ENCODE results near the gene IFI27L1. TPM values are rescaled to one million over a fixed set of nuclear protein-coding genes. Genes with fewer than 3 reads are reported as not detected.

Gene IFI27L1
- total RNA-seq (2022; extraction: Qiagen RNA extraction; ENCODE audit: low read depth), result 18.3 to 22.4 TPM (median 20.2 TPM) in 5 replicates

GRCh38 chr14:94080621-94081385, at the start of gene IFI27L1, which contains the start of gene DDX24:
TSS of gene IFI27L1 (plus strand) at chr14:94081310. CDS start at chr14:94096938, 15,628 bp downstream.
TSS of gene DDX24 (minus strand) at chr14:94081202. CDS start at chr14:94079742, 1,460 bp downstream.

GRCh38 chr14:94110552-94111181, 29.6 kb downstream of the IFI27L1 start, which contains the start of gene IFI27:
TSS of gene IFI27 (plus strand) at chr14:94110736.

GRCh38 chr14:94129111-94129757, 48.1 kb downstream of the IFI27L1 start, which contains the start of gene IFI27L2:
TSS of gene IFI27L2 (minus strand) at chr14:94129604. CDS start at chr14:94129564, 40 bp downstream.

Other genes with a start within 250 kb of the IFI27L1 start
- gene FAM181A, start 154.0 kb upstream of the IFI27L1 start, total RNA-seq (2022; extraction: Qiagen RNA extraction; ENCODE audit: low read depth), result not detected in 5 replicates
- gene ASB2, start 104.7 kb upstream of the IFI27L1 start, total RNA-seq (2022; extraction: Qiagen RNA extraction; ENCODE audit: low read depth), result 0.65 to 1.7 TPM (median 0.75 TPM) in 5 replicates
- not detected in 5 replicates for gene CCDC197, start 84.0 kb upstream of the IFI27L1 start, total RNA-seq (2022; extraction: Qiagen RNA extraction; ENCODE audit: low read depth)
- gene OTUB2, start 55.0 kb upstream of the IFI27L1 start, total RNA-seq (2022; extraction: Qiagen RNA extraction; ENCODE audit: low read depth), result 3.5 to 4.9 TPM (median 3.7 TPM) in 5 replicates
- gene DDX24, start 108 bp upstream of the IFI27L1 start, total RNA-seq (2022; extraction: Qiagen RNA extraction; ENCODE audit: low read depth), result 155 to 183 TPM (median 177 TPM) in 5 replicates
- gene IFI27, start 29.4 kb downstream of the IFI27L1 start, total RNA-seq (2022; extraction: Qiagen RNA extraction; ENCODE audit: low read depth), result 0.47 to 2.4 TPM (median 1.8 TPM) in 5 replicates
- 53.9 to 68.4 TPM (median 56.1 TPM) in 5 replicates for gene IFI27L2, start 48.3 kb downstream of the IFI27L1 start, total RNA-seq (2022; extraction: Qiagen RNA extraction; ENCODE audit: low read depth)
- gene PPP4R4, start 93.0 kb downstream of the IFI27L1 start, total RNA-seq (2022; extraction: Qiagen RNA extraction; ENCODE audit: low read depth), result 0.22 to 0.51 TPM (median 0.38 TPM) in 5 replicates
- 0.03 TPM in 1 of 5 replicates, not detected in the others for gene SERPINA10, start 212.0 kb downstream of the IFI27L1 start, total RNA-seq (2022; extraction: Qiagen RNA extraction; ENCODE audit: low read depth)
- gene SERPINA6, start 242.0 kb downstream of the IFI27L1 start, total RNA-seq (2022; extraction: Qiagen RNA extraction; ENCODE audit: low read depth), result 0.93 to 1.5 TPM (median 1.2 TPM) in 5 replicates